B cell (primary cell): ENCODE results near the gene VIT. TPM values are rescaled to one million over a fixed set of nuclear protein-coding genes. Genes with fewer than 3 reads are reported as not detected.

Experiments used
- ATAC-seq: fragments of 200-7000 bp; cut with Tn5 transposase; one replicate; pipeline ENCODE4 v1.10.0; 2021; ENCODE audit warnings: low read depth, mild to moderate bottlenecking, moderate number of reproducible peaks, moderate library complexity
- CTCF ChIA-PET: fragments of 350-600 bp; sonication (Branson Sonifier 250); formaldehyde crosslinking; loops from one replicate; lab custom pipeline; 2021; ENCODE audit warnings: antibody characterized with exemption, inconsistent platforms; lab: Charles Lee
- POLR2A ChIA-PET: fragments of 350-600 bp; sonication (Branson Sonifier 250); formaldehyde crosslinking; loops from one replicate; lab custom pipeline; 2021; ENCODE audit warnings: antibody characterized with exemption; lab: Charles Lee
- DNase-seq: peaks from one replicate; pipeline ENCODE4 v3.0.0; 2013
- H2AFZ ChIP-seq: 2 replicates; pipeline ENCODE4 v1.6.1; 2012; ENCODE audit warnings: mild to moderate bottlenecking, low read depth, low read length; ENCODE audit not compliant: insufficient read depth, poor library complexity, severe bottlenecking
- H3K27ac ChIP-seq, 2 donors: 1 replicate in 1 of 2; 2 replicates in 1 of 2; pipeline ENCODE4 v1.5.1; 2012 to 2013; ENCODE audit warnings: low read length in 2 of 2, mild to moderate bottlenecking in 2 of 2, moderate library complexity in 1 of 2
- H3K27me3 ChIP-seq, 4 experiments: fragments of 200-600 bp in 1 of 4; sonication (generic) in 1 of 4; replicated peaks in 1 of 4; 1 replicate in 2 of 4; 2 replicates in 2 of 4; pipeline versions ENCODE4 v1.6.1 to v1.7.0; 2013 to 2016; ENCODE audit warnings: low read length in 3 of 4, mild to moderate bottlenecking in 2 of 4, mixed read lengths in 1 of 4, moderate library complexity in 1 of 4; ENCODE audit not compliant: insufficient read depth in 4 of 4, control insufficient read depth in 3 of 4; ENCODE audit errors: control extremely low read depth in 1 of 4
- H3K36me3 ChIP-seq, 2 experiments: replicated peaks in 1 of 2; 1 replicate in 1 of 2; 2 replicates in 1 of 2; pipeline versions ENCODE4 v1.6.1 to v1.7.1; 2013; ENCODE audit warnings: low read length in 1 of 2; ENCODE audit not compliant: insufficient read depth in 2 of 2, control insufficient read depth in 1 of 2; ENCODE audit errors: control extremely low read depth in 1 of 2, extremely low read depth in 1 of 2
- H3K4me1 ChIP-seq, 2 donors: fragments of 200-600 bp in 1 of 2; sonication (generic) in 1 of 2; 1 replicate in 1 of 2; 2 replicates in 1 of 2; pipeline versions ENCODE4 v1.5.1 to v1.6.1; 2013 to 2017; ENCODE audit warnings: low read length in 2 of 2; ENCODE audit not compliant: control insufficient read depth in 2 of 2, insufficient read depth in 2 of 2
- H3K4me2 ChIP-seq: replicated peaks from 2 replicates; pipeline ENCODE3; 2012; ENCODE audit warnings: mild to moderate bottlenecking, low read depth, low read length; ENCODE audit not compliant: poor library complexity, severe bottlenecking
- H3K4me3 ChIP-seq, 5 experiments: fragments of 200-600 bp in 1 of 5; sonication (generic) in 1 of 5; 1 replicate in 3 of 5; 2 replicates in 2 of 5; pipeline versions ENCODE4 v1.5.1 to v1.7.0; 2011 to 2016; ENCODE audit warnings: low read length in 4 of 5, mild to moderate bottlenecking in 4 of 5, low read depth in 2 of 5, control low read depth in 1 of 5, moderate library complexity in 1 of 5; ENCODE audit not compliant: insufficient read depth in 1 of 5; ENCODE audit errors: control extremely low read depth in 1 of 5, extremely low read depth in 1 of 5
- H3K79me2 ChIP-seq: fragments of 200-600 bp; sonication (generic); one replicate; pipeline ENCODE4 v1.6.0; 2016; ENCODE audit warnings: low read length; ENCODE audit not compliant: control insufficient read depth, insufficient read depth
- H3K9ac ChIP-seq: fragments of 200-600 bp; sonication (generic); 2 replicates; pipeline ENCODE4 v1.6.1; 2017; ENCODE audit warnings: mild to moderate bottlenecking, low read length, moderate library complexity
- H3K9me3 ChIP-seq, 3 donors: one replicate each; pipeline versions ENCODE4 v1.6.1 to v1.7.1; 2013; ENCODE audit warnings: low read length in 2 of 3; ENCODE audit not compliant: control insufficient read depth in 2 of 3, insufficient read depth in 1 of 3; ENCODE audit errors: control extremely low read depth in 1 of 3
- H4K20me1 ChIP-seq: 2 replicates; pipeline ENCODE4 v1.6.0; 2012; ENCODE audit warnings: mild to moderate bottlenecking, low read length; ENCODE audit not compliant: insufficient read depth, control insufficient read depth, poor library complexity, severe bottlenecking
- H3K27ac Mint-ChIP-seq: one replicate; pipeline ENCODE4 v1.8.0; 2021; ENCODE audit warnings: mixed read lengths
- H3K27me3 Mint-ChIP-seq: one replicate; pipeline ENCODE4 v1.8.0; 2021; ENCODE audit warnings: mixed read lengths
- H3K4me1 Mint-ChIP-seq: one replicate; pipeline ENCODE4 v1.8.0; 2021; ENCODE audit warnings: mixed read lengths
- H3K4me3 Mint-ChIP-seq: one replicate; pipeline ENCODE4 v1.8.0; 2021; ENCODE audit warnings: mixed read lengths
- H3K9me3 Mint-ChIP-seq: one replicate; pipeline ENCODE4 v1.8.0; 2022; ENCODE audit warnings: mixed read lengths; ENCODE audit not compliant: insufficient read depth
- CTCF ChIP-seq: fragments of 200-600 bp; IDR thresholded peaks from one replicate; pipeline ENCODE4 v1.8.0; 2022; ENCODE audit warnings: antibody characterized with exemption, mild to moderate bottlenecking
- EZH2 ChIP-seq: IDR thresholded peaks from 2 replicates; pipeline ENCODE4 v1.6.1; 2012; ENCODE audit warnings: borderline replicate concordance, low read depth, mild to moderate bottlenecking, moderate library complexity, low read length; ENCODE audit not compliant: insufficient read depth, poor library complexity, severe bottlenecking
- WGBS: methylation state at CpG from one replicate; pipeline ENCODE4 v1.1.5; 2013; ENCODE audit warnings: missing lambda C conversion rate; ENCODE audit not compliant: insufficient coverage; 5-methylcytosine and 5-hydroxymethylcytosine counted together
- intact Hi-C: fragments of 100-400 bp; cut with micrococcal nuclease; formaldehyde crosslinking; loops from one replicate; pipeline ENCODE4 v1.10.0; 2022
- polyA plus RNA-seq: library from polyadenylated mRNA; depleted of rRNA; stranded (reverse); fragments of >200 nt; gene quantifications from 2 replicates; pipeline ENCODE4 v1.2.3, GENCODE V29; 2012
- total RNA-seq, 2 donors: library from RNA; stranded (reverse); fragments of 120-200 nt in 1 of 2; gene quantifications; 1 replicate in 1 of 2; 2 replicates in 1 of 2; pipeline versions ENCODE4 v1.2.3 to v1.2.4, GENCODE V29; 2013 to 2022

Gene VIT
- total and polyA plus RNA-seq, 2 donors (not counting 1 experiment from before 2014, with no cell fraction given): not detected

GRCh38 chr2:36727550-36727949, 31.0 kb downstream of the VIT start:
- no peaks in the 10 kb centered on the region for H4K20me1 ChIP-seq
- H3K9me3 ChIP-seq: peaks cover 0 to 11% (median 0%) of the 10 kb centered on the region in 3 donors
- no peaks in the 10 kb centered on the region for H3K4me1 ChIP-seq
- no peak overlapping the region for H3K27ac ChIP-seq
- no peak for DNase-seq
- Mint-ChIP-seq H3K27ac (no peak overlapping the region), H3K4me3 (no peak overlapping the region), H3K27me3 (peaks cover 8% of the 10 kb centered on the region), H3K9me3 (no peaks in the 10 kb centered on the region), H3K4me1 (no peaks in the 10 kb centered on the region)
- intact Hi-C loops: no loop called here
- no peak for TF ChIP-seq EZH2
- no peak for ATAC-seq
- H3K4me2 ChIP-seq: no peak overlapping the region
- ChIA-PET CTCF (no interaction called here), POLR2A (no interaction called here)
- no peaks in the 10 kb centered on the region for H3K79me2 ChIP-seq
- H3K27me3 ChIP-seq: no peaks in the 10 kb centered on the region
- 88% methylated on average over 1 of the region's 3 CpGs for WGBS
- no peak overlapping the region for H3K9ac ChIP-seq
- H2AFZ ChIP-seq: no peak overlapping the region
- H3K4me3 ChIP-seq: no peak overlapping the region
- no peaks in the 10 kb centered on the region for H3K36me3 ChIP-seq

DNA sequence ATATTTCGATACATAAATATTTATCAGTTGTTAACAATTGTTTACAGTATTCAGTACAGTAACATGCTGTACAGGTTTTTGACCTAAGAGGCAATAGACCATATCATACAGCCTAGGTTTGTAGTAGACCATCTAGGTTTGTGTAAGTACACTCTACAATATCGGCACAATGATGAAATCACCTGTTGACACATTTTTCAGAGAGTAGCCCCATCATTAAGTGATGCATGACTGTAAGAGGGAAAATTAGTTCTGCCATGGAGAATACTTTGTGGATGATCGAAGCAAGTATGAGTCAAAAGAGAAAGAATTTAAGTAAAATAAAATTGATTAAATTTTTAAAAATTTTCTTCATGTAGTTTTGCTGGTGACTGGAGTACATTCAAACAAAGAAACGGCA, 32.6 kb downstream of the VIT start:
- Histone ChIP-seq H3K4me3 (no peak overlapping the region), H3K4me2 (no peak overlapping the region), H3K9ac (no peak overlapping the region), H3K79me2 (no peaks in the 10 kb centered on the region), H3K4me1 (no peaks in the 10 kb centered on the region), H3K9me3 (peaks cover 0 to 11% (median 0%) of the 10 kb centered on the region in 3 donors), H3K27ac (no peak overlapping the region), H4K20me1 (no peaks in the 10 kb centered on the region), H3K27me3 (no peaks in the 10 kb centered on the region), H2AFZ (no peak overlapping the region), H3K36me3 (no peaks in the 10 kb centered on the region)
- no peak overlapping the region for H3K4me3 Mint-ChIP-seq
- H3K9me3 Mint-ChIP-seq: no peaks in the 10 kb centered on the region
- DNase-seq: no peak
- ChIA-PET POLR2A (no interaction called here), CTCF (no interaction called here)
- peaks cover 13% of the 10 kb centered on the region for H3K27me3 Mint-ChIP-seq
- TF ChIP-seq EZH2 (no peak), CTCF (no peak)
- no peak overlapping the region for H3K27ac Mint-ChIP-seq
- WGBS: no CpG with 5 or more reads among the region's 4 CpGs
- no peak for ATAC-seq
- intact Hi-C loops: no loop called here
- no peaks in the 10 kb centered on the region for H3K4me1 Mint-ChIP-seq
